Measurements from ENCODE around the gene DNHD1.

DNHD1 gene

DNA sequence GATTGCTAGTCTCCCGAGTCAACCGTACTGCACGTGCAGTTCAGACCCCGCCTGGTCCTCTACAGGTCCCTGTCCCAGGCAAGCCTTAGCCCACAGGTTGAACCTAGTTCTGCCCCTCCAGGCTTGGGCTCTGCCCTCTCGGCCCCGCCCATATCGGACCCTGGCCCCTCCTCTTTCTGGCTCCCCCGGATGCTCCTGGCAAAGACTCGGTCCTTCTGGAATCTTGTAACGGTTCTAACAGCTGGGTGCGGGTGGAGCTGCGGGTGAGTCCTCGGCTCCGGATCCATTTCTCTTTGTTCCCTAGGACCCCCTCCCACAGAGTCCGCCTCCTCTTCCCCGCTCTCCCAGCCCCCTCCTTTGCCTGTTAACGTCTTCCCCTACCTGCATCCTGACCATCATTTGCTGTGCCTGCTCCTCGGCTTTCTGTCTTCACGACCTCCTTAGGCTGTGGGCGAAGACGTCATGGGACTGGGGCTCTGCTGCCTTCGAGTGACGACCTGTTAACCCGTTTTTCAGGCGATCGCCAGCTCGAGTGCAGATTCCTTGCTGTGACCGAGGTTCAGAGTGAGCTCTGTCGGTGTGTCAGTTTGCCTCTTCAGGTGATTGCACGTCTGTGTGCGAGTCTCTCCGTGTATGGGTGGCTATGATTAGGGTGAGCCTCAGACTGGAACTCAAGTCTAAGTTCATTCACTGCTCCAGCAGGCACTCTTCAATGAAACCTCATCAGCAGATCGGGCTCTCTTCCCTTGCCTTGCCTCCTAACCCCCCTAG is at the start of gene DNHD1:
Gene DNHD1, plus strand, starts transcription at position 212 of the 771 bp plus-strand sequence. CDS start 936 bp downstream, outside the sequence.
- DNase-seq (ENCODE audit: low read depth), result no peak

- DNase-seq (ENCODE audit: low read depth), result no peak
Measured at GRCh38 chr11:6448574-6448973, 48.5 kb upstream of the DNHD1 start.

- no peak for DNase-seq (ENCODE audit: low read depth)
Measured at GRCh38 chr11:6452219-6452618, 44.9 kb upstream of the DNHD1 start.

DNA sequence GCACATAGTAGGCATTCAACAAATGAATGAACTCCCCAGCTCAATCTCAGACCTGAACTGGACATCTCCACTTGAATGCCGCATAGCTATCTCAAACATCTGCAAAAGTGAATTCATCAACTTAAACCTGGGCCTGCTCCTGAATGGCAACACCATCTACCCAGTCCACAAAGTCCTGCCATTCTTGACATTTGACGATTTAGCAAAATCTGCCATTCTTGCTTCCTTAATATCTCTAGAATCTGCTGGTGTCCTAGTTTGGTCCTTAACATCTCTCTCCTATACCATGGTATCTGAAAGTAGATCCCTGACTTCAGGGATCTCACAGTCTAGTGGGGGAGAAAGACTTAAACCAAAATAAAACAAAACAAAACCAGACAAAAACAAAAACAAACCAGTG is 43.9 kb upstream of the DNHD1 start:
- DNase-seq (ENCODE audit: low read depth), result no peak

GRCh38 chr11:6455070-6455469 is 42.0 kb upstream of the DNHD1 start:
- no peak for DNase-seq (ENCODE audit: low read depth)

- no peak for DNase-seq (ENCODE audit: low read depth)
Measured at GRCh38 chr11:6456361-6457073, 40.6 kb upstream of the DNHD1 start.

DNA sequence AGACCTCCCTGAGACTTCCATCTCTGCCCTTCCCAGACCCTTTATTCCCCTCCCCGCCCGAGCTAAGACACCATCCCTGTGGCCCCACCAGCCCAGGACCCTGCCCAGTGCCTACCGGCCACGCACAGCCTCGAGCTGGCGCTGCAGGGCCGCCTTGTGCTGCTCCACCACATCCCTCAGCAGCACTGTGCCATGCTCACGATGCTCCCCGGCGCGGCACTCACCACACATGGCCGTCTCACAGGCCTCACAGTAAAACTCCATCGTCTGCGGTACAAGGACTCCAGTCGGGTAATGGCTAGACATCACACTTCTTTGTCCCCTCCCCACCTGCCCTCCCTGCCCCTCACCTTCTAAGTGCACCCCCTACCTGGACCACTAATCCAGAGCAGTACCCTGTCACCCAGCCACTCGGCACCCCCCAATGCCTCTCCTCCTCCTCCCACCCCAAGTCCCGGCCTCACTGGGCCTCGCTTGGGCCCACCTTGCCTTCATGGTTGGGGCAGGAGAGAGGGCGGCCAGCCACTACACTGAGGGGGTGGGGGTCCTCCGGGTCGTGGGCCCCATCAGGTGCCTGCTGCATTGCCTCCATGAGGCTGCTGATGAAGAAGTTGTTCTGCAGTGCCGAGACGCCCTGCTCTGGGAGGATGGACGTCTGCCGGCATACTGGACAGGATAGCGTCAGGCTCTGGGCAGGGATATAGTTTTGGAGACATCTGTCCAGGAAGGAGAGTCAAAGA is 39.3 kb upstream of the DNHD1 start:
- DNase-seq (ENCODE audit: low read depth), result no peak

DNA sequence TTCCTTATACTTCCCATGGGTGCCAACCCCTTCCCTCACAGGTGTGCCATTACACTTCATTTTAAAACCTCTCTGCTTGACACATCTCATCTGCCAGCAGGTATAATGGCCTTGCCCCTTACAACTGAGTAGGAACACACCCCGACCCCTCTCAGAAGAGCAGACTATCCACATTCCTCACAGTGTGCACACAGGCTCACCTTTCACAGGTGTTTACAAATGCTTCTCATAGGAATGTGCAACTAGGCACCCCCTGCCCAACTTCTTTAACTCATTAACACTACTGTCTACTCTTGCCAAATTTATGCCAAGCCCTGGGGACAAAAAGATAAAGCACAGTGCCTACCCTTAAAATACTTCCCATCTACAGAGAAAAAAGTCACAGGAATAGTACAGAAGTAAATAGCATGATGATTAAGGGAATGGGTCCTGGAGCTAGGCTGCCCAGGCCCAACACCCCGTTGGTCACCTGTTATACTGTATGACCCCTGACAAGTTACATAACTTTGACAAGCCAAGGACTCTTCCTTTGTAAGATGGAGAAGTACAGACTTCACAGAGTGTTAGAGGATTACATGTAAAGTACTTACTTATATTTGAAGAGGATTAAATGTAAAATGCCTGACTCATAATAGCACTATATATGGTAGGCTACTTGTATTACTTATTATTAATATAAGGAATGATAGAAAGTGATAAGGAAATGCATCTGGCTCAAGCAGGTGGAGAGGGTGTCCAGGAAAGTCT is 38.6 kb upstream of the DNHD1 start:
- DNase-seq (ENCODE audit: low read depth), result no peak

GRCh38 chr11:6459099-6459450 is 38.0 kb upstream of the DNHD1 start:
- no peak for DNase-seq (ENCODE audit: low read depth)

DNA sequence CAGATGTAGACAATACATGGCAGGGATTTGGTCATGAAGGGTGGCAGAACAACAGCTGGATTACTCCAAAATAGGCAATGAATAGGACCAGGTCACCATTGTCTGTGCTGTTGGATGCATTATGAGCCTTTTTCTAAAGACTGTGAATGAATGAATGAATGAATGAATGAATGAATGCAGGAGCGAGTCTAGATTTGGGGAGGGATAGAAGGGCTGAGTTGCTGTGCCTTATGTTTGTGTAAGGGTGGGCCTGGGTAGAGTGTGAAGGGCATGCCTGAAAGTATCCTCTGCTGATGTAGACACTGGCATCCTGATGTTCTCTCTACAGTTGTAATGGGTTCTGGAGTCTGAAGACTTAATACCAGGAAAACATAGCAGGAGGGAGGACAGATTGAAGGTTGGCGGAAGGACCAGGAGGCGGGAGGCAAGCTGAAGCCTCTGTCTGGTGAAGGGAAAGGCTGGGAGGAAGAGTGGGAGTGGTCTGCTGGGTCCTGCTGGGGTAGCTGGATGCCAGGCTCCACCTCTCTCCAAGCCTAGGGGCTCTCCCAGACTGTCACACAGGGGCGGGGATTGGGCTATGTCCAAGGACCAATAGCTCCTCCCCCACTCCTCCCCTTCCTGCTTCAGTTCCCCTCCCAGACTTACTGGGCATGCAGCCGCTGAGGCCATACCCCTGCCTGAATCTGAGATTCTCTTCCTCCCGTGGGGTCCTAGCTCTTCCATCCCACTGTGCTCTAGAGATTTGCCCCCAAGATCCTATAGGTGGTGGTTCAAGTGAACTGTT is 28.2 kb upstream of the DNHD1 start:
- no peak for DNase-seq (ENCODE audit: low read depth)

GRCh38 chr11:6469599-6469998 is 27.5 kb upstream of the DNHD1 start:
- no peak for DNase-seq (ENCODE audit: low read depth)

GRCh38 chr11:6472934-6473333 is 24.1 kb upstream of the DNHD1 start:
- no peak for DNase-seq (ENCODE audit: low read depth)

DNA sequence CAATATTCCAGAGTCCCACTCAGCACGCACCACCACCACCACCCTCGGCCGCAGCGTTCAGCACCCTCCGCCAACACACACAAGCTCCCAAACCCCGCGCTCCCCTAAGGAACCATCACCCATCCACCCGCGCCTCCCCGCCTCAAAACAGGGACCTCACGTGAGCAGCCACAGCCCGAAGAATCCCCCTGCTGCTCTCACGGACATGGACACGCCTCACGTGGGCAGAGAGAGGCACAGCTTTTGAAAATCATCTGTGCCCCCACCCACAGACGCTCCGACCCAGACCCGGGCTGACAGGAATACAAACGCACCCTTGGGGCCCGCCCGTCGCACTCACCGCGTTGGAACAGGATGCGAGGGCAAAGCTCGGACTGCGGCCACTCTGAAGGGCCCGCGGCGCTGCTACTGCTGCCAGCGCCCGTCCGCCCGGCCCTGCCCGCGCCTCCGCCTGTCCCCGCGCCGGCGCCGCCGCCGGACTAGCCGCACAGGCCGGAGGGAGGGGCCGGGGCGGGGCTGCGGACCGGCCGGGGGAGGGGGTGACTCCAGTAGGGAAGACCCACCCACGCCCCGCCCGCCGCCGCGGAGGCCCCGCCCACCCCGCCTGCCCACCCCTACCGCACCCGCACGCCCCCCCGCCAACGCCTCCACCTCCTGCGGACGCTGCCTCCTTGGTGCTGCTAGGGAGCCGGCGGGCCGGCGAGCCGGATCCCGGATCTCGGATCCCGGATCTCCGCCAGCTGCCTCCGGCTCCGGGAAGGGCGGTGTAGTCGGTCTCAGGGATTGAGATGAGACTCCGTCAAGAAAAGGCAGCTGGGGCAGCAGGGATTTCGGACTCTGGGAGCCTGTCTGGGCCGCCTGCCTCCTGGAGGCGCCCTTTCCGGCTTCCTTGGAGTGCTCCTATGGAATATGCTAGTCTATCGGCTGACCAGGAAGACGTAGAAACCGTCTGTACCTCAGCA is 23.3 kb upstream of the DNHD1 start, which contains the start of gene TRIM3:
Gene TRIM3, minus strand, starts transcription at position 491 of the 962 bp plus-strand sequence. CDS start 8,246 bp downstream, outside the sequence.
- peak; percentile 48 for DNase-seq (ENCODE audit: low read depth)

- DNase-seq (ENCODE audit: low read depth), result no peak
Measured at GRCh38 chr11:6474413-6474792, 22.7 kb upstream of the DNHD1 start.

GRCh38 chr11:6474806-6475500 is 22.1 kb upstream of the DNHD1 start:
- no peak for DNase-seq (ENCODE audit: low read depth)

- no peak for DNase-seq (ENCODE audit: low read depth)
Measured at GRCh38 chr11:6475936-6476335, 21.1 kb upstream of the DNHD1 start.

- DNase-seq (ENCODE audit: low read depth), result no peak
Measured at GRCh38 chr11:6476571-6476970, 20.5 kb upstream of the DNHD1 start.

DNA sequence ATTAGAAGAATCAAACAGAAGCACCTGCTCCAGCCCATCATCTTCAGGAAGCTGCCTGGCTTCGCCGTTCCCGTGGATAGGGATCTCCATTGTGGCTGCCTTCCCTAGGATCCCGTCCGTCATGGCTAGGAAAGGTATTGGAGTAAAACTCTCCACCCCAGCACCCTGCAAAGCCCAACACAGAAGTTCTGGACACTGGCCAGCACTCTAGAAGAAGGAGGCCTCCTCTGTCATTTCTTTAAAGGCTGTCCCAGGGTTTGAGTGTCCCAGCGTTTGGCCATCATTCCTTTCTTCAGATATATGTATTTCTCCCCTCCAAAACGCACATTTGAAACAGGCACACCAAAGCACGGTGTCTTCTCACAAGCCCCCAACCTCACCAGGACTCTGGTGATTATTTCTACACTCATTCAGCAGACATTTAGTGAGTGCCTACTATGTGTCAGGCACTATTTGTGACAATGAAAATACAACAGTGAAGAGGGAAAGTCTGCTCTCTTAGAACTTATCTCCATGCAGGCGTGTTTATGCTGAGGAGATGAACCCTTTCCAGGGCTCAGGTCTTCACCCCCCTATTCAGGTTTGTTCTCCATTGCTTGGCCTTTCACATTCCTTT is 16.7 kb upstream of the DNHD1 start:
- DNase-seq (ENCODE audit: low read depth), result no peak
